ENCODE results near the gene GALT.

GRCh38 chr9:34627716-34628655 lies 18.5 kb upstream of the GALT start:
- TF ChIP-seq POLR2A (IDR thresholded peaks at IDR 0.05): no peak
- TF ChIP-seq, protein P1, sequence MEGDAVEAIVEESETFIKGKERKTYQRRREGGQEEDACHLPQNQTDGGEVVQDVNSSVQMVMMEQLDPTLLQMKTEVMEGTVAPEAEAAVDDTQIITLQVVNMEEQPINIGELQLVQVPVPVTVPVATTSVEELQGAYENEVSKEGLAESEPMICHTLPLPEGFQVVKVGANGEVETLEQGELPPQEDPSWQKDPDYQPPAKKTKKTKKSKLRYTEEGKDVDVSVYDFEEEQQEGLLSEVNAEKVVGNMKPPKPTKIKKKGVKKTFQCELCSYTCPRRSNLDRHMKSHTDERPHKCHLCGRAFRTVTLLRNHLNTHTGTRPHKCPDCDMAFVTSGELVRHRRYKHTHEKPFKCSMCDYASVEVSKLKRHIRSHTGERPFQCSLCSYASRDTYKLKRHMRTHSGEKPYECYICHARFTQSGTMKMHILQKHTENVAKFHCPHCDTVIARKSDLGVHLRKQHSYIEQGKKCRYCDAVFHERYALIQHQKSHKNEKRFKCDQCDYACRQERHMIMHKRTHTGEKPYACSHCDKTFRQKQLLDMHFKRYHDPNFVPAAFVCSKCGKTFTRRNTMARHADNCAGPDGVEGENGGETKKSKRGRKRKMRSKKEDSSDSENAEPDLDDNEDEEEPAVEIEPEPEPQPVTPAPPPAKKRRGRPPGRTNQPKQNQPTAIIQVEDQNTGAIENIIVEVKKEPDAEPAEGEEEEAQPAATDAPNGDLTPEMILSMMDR (IDR thresholded peaks at IDR 0.05): no peak
